Mammary epithelial cell (primary cell): Measurements from ENCODE around the gene SUSD6.
A peak's percentile ranks its signal among the peaks of the same experiment; 100 is the strongest.

Experiments used
- EZH2 ChIP-seq: IDR thresholded peaks from 2 replicates; pipeline ENCODE4 v1.6.1; 2012; ENCODE audit warnings: low read length, inconsistent platforms, borderline replicate concordance
- TF ChIP-seq, protein P1 (sequence below), 2 donors: IDR thresholded peaks in 1 of 2; conservative IDR thresholded peaks in 1 of 2; 2 replicates each; pipeline ENCODE4 v1.5.1; 2011 to 2012; ENCODE audit warnings: inconsistent platforms in 2 of 2, low read length in 2 of 2, mild to moderate bottlenecking in 2 of 2, control low read depth in 1 of 2, low read depth in 1 of 2; ENCODE audit not compliant: insufficient read depth in 1 of 2; ENCODE audit errors: extremely low read depth in 1 of 2

DNA sequence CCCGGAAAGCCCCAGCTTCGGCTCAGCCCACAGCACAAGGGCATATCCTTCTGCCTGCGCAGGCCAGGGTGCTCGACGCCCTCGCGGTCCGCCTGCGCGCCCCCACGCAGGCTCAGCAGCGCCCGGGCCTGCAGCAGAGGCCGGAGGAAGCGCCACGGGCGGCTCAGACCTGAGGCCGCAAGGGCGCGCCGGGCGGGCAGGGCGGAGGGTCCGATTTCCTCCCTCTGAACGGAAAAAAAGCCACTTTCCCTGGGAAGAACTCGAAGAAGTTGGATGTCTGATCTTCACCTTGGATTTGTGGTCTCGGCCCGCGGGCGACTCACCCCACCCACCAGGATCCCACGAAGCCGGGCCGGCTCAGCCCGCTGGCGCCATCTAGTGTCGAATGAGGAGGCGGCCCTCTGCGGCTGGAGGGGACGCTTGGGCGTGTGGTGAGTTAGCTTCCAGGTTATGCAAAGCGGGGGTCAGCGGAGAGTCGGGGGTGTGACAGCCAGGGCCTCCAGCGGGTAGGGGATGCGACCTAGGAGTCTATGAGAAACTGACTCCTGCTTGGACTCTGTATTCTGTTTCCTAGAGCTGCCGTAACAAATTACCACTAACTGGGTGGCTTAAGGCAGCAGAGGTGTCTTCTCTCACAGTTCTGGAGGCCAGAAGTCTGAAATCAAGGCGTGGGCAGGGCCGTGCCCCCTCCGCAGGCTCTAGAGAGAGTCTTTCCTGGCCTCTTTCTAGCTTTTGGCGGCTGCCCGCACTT lies 115.5 kb downstream of the SUSD6 start:
- TF ChIP-seq EZH2, result no peak
- TF ChIP-seq, protein P1, sequence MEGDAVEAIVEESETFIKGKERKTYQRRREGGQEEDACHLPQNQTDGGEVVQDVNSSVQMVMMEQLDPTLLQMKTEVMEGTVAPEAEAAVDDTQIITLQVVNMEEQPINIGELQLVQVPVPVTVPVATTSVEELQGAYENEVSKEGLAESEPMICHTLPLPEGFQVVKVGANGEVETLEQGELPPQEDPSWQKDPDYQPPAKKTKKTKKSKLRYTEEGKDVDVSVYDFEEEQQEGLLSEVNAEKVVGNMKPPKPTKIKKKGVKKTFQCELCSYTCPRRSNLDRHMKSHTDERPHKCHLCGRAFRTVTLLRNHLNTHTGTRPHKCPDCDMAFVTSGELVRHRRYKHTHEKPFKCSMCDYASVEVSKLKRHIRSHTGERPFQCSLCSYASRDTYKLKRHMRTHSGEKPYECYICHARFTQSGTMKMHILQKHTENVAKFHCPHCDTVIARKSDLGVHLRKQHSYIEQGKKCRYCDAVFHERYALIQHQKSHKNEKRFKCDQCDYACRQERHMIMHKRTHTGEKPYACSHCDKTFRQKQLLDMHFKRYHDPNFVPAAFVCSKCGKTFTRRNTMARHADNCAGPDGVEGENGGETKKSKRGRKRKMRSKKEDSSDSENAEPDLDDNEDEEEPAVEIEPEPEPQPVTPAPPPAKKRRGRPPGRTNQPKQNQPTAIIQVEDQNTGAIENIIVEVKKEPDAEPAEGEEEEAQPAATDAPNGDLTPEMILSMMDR (conservative IDR thresholded peaks at IDR 0.05 in 1 of 2, IDR thresholded peaks at IDR 0.05 in 1 of 2; ENCODE audit: extremely low read depth in 1 of 2, insufficient read depth in 1 of 2, low read depth in 1 of 2, low read length in 2 of 2), result peak; percentile 85 to 98
